ENCODE results near the gene MATN3. TPM values are rescaled to one million over a fixed set of nuclear protein-coding genes. Genes with fewer than 3 reads are reported as not detected.

The MATN3 gene
- total and polyA plus RNA-seq, 9 of the 15 experiments (the other 6 are each of a cell fraction or from before 2014, with no cell fraction given) = not detected

DNA sequence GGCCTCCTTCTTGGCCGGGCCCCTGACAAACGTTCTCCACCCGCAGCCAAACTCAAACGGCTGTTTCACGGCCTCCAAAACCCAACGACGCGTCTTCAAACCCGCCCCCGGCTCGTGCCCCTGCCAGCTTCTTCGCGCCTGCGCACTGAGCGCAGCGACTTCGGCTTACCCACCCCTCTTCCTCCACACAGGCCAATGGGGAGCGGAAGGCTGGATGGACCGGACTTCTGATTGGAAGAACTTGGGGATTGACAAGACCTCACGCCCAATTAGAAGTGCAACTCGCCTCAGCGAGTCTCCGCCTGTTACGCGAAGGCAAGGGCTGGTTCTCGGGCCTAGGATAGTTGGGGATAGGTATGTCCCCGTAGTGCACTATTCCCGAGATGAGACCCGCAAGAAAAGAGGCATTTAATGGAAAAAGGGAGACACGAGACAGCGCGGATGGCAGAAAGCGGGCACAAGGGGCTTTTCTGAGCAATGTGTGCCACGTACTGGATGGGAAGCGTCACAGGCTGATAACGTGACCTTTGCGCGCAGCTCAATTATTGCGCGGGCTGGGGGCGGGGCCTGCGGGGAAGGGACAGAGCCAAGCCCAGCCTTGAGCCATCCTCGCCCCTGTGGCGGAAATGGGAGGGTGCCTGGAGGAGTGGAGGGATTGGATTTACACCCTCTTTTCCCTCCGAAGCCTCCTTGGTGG lies 39.2 kb upstream of the MATN3 start, which contains the start of gene LAPTM4A (continued):
- TF ChIP-seq NFATC3 (IDR thresholded peaks at IDR 0.05) (peak; percentile 32; the same call in 1 of the 2 replicates), SP2 (IDR thresholded peaks at IDR 0.05; ENCODE audit: extremely low read depth, low read depth, low read length, poor library complexity, severe bottlenecking) (peak; percentile 86), ATF1 (CRISPR knock-in tag; IDR thresholded peaks at IDR 0.05) (peak; percentile 67; the same call in 1 of the 2 replicates), ATF1 (tag; IDR thresholded peaks at IDR 0.05) (peak; percentile 99), OTX1 (CRISPR knock-in tag; IDR thresholded peaks at IDR 0.05) (peak; percentile 83; the same call in 1 of the 2 replicates), MBD2 (IDR thresholded peaks at IDR 0.05; ENCODE audit: borderline replicate concordance, low read depth) (peak; percentile 96), L3MBTL2 (IDR thresholded peaks at IDR 0.05) (peak; percentile 91), NFYB (IDR thresholded peaks at IDR 0.05; ENCODE audit: extremely low read depth, insufficient read length) (peak; percentile 95), NFXL1 (CRISPR knock-in tag; IDR thresholded peaks at IDR 0.05) (no peak), ZKSCAN1 (IDR thresholded peaks at IDR 0.05; ENCODE audit: low read depth, low read length) (peak; percentile 24; the same call in 1 of the 2 replicates), RAD51 (IDR thresholded peaks at IDR 0.05; ENCODE audit: borderline replicate concordance, low read depth) (peak; percentile 70; the same call in 1 of the 2 replicates), JUND (IDR thresholded peaks at IDR 0.05; ENCODE audit: borderline replicate concordance, low read depth, low read length) (no peak; the same call in 1 of the 2 replicates), JUND (tag; IDR thresholded peaks at IDR 0.05; ENCODE audit: borderline replicate concordance, low read depth, low read length) (peak; percentile 57; the same call in 2 of the 3 replicates), NR2C2 (CRISPR knock-in tag; IDR thresholded peaks at IDR 0.05) (peak; percentile 90), NR2C2 (tag; IDR thresholded peaks at IDR 0.05) (peak; percentile 94), YY1 (IDR thresholded peaks at IDR 0.05; ENCODE audit: borderline replicate concordance in 1 of 3, control insufficient read depth in 1 of 3, extremely low read depth in 1 of 3, insufficient read depth in 3 of 3, insufficient read length in 1 of 3, insufficient replicate concordance in 2 of 3, low read depth in 1 of 3, low read length in 2 of 3) (peak in 2 of 3 experiments; percentile 20 to 60), ELF1 (tag; IDR thresholded peaks at IDR 0.05) (peak; percentile 61; the same call in 1 of the 2 replicates), ZBTB7A (IDR thresholded peaks at IDR 0.05; ENCODE audit: borderline replicate concordance, control insufficient read depth, low read depth, low read length) (peak; percentile 48; the same call in 1 of the 2 replicates)
- TF ChIP-seq, protein P1, sequence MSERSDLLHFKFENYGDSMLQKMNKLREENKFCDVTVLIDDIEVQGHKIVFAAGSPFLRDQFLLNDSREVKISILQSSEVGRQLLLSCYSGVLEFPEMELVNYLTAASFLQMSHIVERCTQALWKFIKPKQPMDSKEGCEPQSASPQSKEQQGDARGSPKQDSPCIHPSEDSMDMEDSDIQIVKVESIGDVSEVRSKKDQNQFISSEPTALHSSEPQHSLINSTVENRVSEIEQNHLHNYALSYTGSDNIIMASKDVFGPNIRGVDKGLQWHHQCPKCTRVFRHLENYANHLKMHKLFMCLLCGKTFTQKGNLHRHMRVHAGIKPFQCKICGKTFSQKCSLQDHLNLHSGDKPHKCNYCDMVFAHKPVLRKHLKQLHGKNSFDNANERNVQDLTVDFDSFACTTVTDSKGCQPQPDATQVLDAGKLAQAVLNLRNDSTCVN (CRISPR knock-in tag; IDR thresholded peaks at IDR 0.05) = peak; percentile 83; the same call in 1 of the 2 replicates
- TF ChIP-seq, protein P2, sequence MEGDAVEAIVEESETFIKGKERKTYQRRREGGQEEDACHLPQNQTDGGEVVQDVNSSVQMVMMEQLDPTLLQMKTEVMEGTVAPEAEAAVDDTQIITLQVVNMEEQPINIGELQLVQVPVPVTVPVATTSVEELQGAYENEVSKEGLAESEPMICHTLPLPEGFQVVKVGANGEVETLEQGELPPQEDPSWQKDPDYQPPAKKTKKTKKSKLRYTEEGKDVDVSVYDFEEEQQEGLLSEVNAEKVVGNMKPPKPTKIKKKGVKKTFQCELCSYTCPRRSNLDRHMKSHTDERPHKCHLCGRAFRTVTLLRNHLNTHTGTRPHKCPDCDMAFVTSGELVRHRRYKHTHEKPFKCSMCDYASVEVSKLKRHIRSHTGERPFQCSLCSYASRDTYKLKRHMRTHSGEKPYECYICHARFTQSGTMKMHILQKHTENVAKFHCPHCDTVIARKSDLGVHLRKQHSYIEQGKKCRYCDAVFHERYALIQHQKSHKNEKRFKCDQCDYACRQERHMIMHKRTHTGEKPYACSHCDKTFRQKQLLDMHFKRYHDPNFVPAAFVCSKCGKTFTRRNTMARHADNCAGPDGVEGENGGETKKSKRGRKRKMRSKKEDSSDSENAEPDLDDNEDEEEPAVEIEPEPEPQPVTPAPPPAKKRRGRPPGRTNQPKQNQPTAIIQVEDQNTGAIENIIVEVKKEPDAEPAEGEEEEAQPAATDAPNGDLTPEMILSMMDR (IDR thresholded peaks at IDR 0.05 in 2 of 3, conservative IDR thresholded peaks at IDR 0.05 in 1 of 3; ENCODE audit: insufficient read depth in 2 of 3, low read depth in 1 of 3, low read length in 3 of 3) = 0 out of 6 replicates have a peak, but pooled peaks of 1 of the 3 experiments have one; percentile 3
- TF ChIP-seq, protein P3, sequence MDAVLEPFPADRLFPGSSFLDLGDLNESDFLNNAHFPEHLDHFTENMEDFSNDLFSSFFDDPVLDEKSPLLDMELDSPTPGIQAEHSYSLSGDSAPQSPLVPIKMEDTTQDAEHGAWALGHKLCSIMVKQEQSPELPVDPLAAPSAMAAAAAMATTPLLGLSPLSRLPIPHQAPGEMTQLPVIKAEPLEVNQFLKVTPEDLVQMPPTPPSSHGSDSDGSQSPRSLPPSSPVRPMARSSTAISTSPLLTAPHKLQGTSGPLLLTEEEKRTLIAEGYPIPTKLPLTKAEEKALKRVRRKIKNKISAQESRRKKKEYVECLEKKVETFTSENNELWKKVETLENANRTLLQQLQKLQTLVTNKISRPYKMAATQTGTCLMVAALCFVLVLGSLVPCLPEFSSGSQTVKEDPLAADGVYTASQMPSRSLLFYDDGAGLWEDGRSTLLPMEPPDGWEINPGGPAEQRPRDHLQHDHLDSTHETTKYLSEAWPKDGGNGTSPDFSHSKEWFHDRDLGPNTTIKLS (IDR thresholded peaks at IDR 0.05; ENCODE audit: borderline replicate concordance, low read depth) = peak; percentile 100

All from K562 (cell line).